Purkinje cell (primary cell): Measurements from ENCODE around the gene BMP8B. TPM values are rescaled to one million over a fixed set of nuclear protein-coding genes. Genes with fewer than 3 reads are reported as not detected.

Experiments
- polyA plus RNA-seq: library from polyadenylated mRNA; unstranded; fragments of >200 nt; fragmentation: Nextera tagmentation; gene quantifications from 2 replicates; pipeline ENCODE4 v1.2.1, GENCODE V29; 2014

Gene BMP8B
- not detected in 2 replicates for polyA plus RNA-seq

DNA sequence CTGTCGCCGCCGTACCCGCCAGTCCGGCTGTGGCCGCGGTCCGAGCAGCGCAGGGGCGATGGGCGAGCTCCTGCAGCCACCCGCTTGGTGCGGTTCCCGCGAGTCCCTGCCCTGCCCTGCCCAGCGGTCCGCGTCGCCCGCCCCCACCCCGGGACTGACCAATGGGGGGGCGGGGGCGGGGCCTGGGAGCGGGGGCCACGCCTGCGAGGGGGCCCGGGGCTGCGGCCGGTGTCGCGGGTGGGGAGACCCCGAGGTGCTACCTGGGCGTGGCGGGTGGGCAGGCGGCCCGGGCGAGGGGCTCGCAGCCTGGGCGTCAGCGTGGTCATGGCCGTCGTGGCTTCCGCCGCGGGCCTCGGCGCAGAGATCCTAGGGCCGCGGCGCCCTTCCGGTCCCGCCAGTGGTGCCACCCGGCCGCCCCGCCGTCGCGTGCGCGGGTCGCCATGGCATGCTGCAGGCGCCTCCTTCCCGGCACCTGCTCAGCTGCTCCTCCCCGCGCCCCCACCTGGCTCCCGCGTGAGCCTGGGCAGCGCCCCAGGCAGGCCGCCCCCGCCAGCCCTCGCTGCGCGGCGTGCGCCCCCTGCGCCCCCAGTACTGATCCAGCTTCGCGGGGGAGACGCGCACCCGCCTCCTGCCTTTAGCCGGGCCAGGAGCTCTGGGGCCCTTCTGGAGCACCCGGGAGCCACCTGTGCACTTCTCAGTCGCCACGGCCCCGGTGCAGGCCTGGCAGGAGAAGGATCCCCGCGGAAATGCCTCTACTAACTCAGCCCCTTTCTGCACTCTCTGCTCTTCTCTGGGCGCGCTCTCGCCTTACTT, at the start of gene BMP8B:
Gene BMP8B, minus strand, starts transcription at position 108 of the 813 bp plus-strand sequence. CDS start 380 bp downstream, outside the sequence.

DNA sequence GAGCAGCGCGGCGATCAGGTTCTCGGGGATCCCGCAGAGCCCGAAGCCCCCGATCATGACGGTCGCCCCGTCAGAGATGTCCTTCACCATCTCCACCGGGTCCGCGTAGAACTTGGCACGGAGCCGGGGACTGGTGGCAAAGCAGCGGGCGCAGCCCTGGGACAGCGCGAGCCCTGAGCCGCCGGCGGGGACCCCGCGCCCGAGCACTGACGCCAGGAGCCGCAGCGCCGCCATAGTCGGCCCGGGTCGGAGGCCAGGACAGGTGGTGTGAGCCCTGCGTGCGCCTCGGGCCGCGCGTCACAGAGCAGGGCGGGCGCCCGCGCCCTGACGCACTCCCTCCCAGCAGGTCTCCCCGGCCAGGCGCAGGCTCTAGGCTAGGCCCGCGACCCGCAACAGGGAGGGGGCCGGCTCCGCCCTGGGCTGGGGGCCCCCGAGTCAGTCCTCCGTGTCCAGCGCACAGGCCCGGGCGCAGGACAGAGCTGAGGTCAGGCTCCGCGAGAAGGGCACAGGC, 17.6 kb downstream of the BMP8B start, which contains the start of gene OXCT2:
Gene OXCT2, minus strand, starts transcription at position 327 of the 511 bp plus-strand sequence. Its CDS starts 93 bp downstream, at position 234.

DNA sequence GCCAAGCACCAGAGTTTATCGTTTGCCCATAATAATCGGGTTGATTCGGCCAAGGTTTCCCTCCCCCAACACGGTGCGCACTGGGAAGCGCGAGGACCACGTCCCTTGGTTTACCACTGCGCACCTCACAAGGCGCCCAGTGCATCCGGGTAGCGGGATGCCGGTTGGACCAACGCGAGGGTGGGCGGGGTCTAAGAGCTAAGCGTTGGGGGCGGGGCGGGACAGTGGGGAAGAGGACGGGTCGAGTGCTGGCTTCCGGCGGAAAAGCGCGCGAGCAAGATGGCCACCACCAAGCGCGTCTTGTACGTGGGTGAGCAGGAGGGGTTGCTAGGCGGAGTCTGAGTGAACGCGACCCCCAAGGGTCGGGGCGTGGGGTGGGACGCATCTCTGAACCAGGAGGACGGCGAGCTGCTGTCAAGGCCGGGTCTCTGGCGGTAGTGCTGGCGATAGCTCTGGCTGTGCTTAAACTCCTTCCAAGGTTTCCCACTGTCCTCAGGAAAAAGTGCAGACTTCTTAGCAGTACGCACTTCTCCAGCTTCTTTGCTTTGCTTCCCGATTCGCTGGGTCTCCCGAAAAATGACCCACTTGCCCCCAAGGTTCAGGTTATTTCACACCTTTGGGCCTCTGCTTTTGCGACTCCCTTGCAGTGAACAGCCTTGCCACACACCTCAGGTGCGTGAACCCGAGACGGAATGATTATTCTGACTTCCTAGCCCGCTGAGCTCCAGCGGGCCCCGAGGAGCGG, 49.9 kb downstream of the BMP8B start, which contains the start of gene PPIE:
Gene PPIE, plus strand, starts transcription at position 261 of the 745 bp plus-strand sequence. Its CDS starts 19 bp downstream, at position 280.

Other genes starting within 250 kb of the BMP8B start
- gene PABPC4, start 212.1 kb downstream of the BMP8B start, polyA plus RNA-seq, result 9.6 and 38.2 TPM in 2 replicates
- not detected in 2 replicates for gene HEYL, start 149.2 kb downstream of the BMP8B start, polyA plus RNA-seq
- not detected in 2 replicates for gene NT5C1A, start 116.8 kb downstream of the BMP8B start, polyA plus RNA-seq
- 1.7 and 5.2 TPM in 2 replicates for gene HPCAL4, start 97.4 kb downstream of the BMP8B start, polyA plus RNA-seq
- 33.6 and 61.4 TPM in 2 replicates for gene PPIE, start 50.0 kb downstream of the BMP8B start, polyA plus RNA-seq
- gene OXCT2, start 17.5 kb downstream of the BMP8B start, polyA plus RNA-seq, result not detected in 2 replicates
- 8.1 and 9.9 TPM in 2 replicates for gene TRIT1, start 94.6 kb upstream of the BMP8B start, polyA plus RNA-seq
- not detected in 2 replicates for gene MYCL, start 113.1 kb upstream of the BMP8B start, polyA plus RNA-seq
- gene MFSD2A, start 166.3 kb upstream of the BMP8B start, polyA plus RNA-seq, result 0.73 and 4.1 TPM in 2 replicates